ENCODE results near the gene SLC13A2. TPM values are rescaled to one million over a fixed set of nuclear protein-coding genes. Genes with fewer than 3 reads are reported as not detected.

SLC13A2 gene
- total RNA-seq, 1 experiment from 2014 or later: 0.57 TPM

DNA sequence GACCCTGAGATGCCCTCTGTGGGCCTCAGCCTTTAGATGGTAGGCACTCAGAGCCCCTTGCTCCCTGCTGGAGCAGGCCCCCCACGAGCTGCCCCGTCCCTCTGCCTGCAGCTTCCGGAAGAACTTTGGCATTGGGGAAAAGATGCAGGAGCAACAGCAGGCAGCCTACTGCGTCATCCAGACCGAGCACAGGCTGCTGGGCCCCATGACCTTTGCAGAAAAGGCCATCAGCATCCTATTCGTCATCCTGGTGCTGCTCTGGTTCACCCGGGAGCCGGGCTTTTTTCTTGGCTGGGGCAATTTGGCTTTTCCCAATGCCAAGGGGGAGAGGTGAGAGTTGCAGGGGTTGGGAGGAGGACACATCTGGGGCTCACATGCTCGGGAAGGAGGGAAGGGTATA, 20.0 kb downstream of the SLC13A2 start:
- TF ChIP-seq CTCF (IDR thresholded peaks at IDR 0.05; ENCODE audit: insufficient read depth in 1 of 2, low read depth in 1 of 2, low read length in 1 of 2, severe bottlenecking in 1 of 2, unreplicated experiment in 1 of 2): no peak
- intact Hi-C loops (cut with micrococcal nuclease; ENCODE audit: unreplicated experiment): no loop called here
- H3K4me1 Mint-ChIP-seq (ENCODE audit: low read depth, unreplicated experiment): peaks cover 6% of the 10 kb centered on the region
- ChIA-PET CTCF (interaction anchor here (0.5 to 1.7 kb wide), 4 partner anchors 48 to 236 kb away, joined by 3 to 6 read pairs (median 4); partner anchors contain the start of gene VTN), POLR2A (no interaction called here)
- H3K27me3 ChIP-seq (replicated peaks; ENCODE audit: control insufficient read depth, insufficient read depth, low read length): no peaks in the 10 kb centered on the region
- no peak overlapping the region for H3K27ac Mint-ChIP-seq (ENCODE audit: unreplicated experiment)
- no peaks in the 10 kb centered on the region for H3K9me3 ChIP-seq
- H3K4me3 Mint-ChIP-seq (ENCODE audit: unreplicated experiment): no peak overlapping the region
- no peaks in the 10 kb centered on the region for H3K36me3 Mint-ChIP-seq (ENCODE audit: insufficient read depth, unreplicated experiment)
- H3K4me1 ChIP-seq: peaks cover 14% of the 10 kb centered on the region
- no peaks in the 10 kb centered on the region for H3K27me3 Mint-ChIP-seq (ENCODE audit: insufficient read depth, unreplicated experiment)
- no TSS peak for BruUV-seq (replicated peaks)
- no peaks in the 10 kb centered on the region for H3K36me3 ChIP-seq (ENCODE audit: control insufficient read depth, insufficient read depth, low read length)
- no peak overlapping the region for H3K4me3 ChIP-seq (ENCODE audit: low read depth, low read length)
- DNase-seq: no peak
- no peaks in the 10 kb centered on the region for H3K9me3 Mint-ChIP-seq (ENCODE audit: unreplicated experiment)

GRCh38 chr17:28494445-28495188, 21.2 kb downstream of the SLC13A2 start:
- H3K27me3 Mint-ChIP-seq (ENCODE audit: insufficient read depth, unreplicated experiment): no peaks in the 10 kb centered on the region
- Histone ChIP-seq H3K4me1 (peaks cover 6% of the 10 kb centered on the region; the same call in 1 of the 2 replicates), H3K27me3 (replicated peaks; ENCODE audit: control insufficient read depth, insufficient read depth, low read length) (no peaks in the 10 kb centered on the region), H3K4me3 (ENCODE audit: low read depth, low read length) (no peak overlapping the region), H3K9me3 (no peaks in the 10 kb centered on the region), H3K36me3 (ENCODE audit: control insufficient read depth, insufficient read depth, low read length) (no peaks in the 10 kb centered on the region)
- H3K36me3 Mint-ChIP-seq (ENCODE audit: insufficient read depth, unreplicated experiment): no peaks in the 10 kb centered on the region
- CTCF ChIA-PET: interaction anchor here (0.6 to 1.4 kb wide), 5 partner anchors 12 to 88 kb away, joined by 3 to 4 read pairs (median 3); partner anchors contain the start of gene FOXN1
- no peaks in the 10 kb centered on the region for H3K9me3 Mint-ChIP-seq (ENCODE audit: unreplicated experiment)
- H3K27ac Mint-ChIP-seq (ENCODE audit: unreplicated experiment): no peak overlapping the region
- H3K4me3 Mint-ChIP-seq (ENCODE audit: unreplicated experiment): no peak overlapping the region
- intact Hi-C loops (cut with micrococcal nuclease; ENCODE audit: unreplicated experiment): loop anchor here (1.0 to 2.0 kb wide), 3 partner anchors 46 to 119 kb away; no protein-coding TSS in a partner anchor
- peak; percentile 92 to 97 for TF ChIP-seq CTCF (IDR thresholded peaks at IDR 0.05; ENCODE audit: insufficient read depth in 1 of 2, low read depth in 1 of 2, low read length in 1 of 2, severe bottlenecking in 1 of 2, unreplicated experiment in 1 of 2)
- BruUV-seq (replicated peaks): no TSS peak
- POLR2A ChIA-PET: no interaction called here
- DNase-seq: peak; percentile 78 to 88
- H3K4me1 Mint-ChIP-seq (ENCODE audit: low read depth, unreplicated experiment): peaks cover 7% of the 10 kb centered on the region

DNA sequence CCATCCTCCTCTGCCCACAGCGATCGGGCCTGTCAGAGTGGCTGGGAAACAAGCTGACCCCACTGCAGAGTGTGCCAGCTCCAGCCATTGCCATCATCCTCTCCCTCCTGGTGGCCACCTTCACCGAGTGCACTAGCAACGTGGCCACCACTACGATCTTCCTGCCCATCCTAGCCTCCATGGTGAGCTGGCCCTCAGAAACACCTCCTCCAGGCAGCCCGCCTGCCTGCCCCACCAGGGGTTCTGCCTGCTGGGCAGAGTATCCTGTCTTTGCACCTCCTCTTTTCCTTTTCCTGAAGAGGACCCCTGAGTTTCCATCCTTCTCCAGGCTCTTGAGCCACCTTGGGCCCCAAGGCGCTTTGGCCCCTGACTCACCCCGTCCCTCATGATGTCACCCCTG, 22.2 kb downstream of the SLC13A2 start:
- peaks cover 7% of the 10 kb centered on the region for H3K4me1 Mint-ChIP-seq (ENCODE audit: low read depth, unreplicated experiment)

More for the DNA sequence above, 22.2 kb downstream of the SLC13A2 start:
- Mint-ChIP-seq H3K4me3 (ENCODE audit: unreplicated experiment) (no peak overlapping the region), H3K9me3 (ENCODE audit: unreplicated experiment) (no peaks in the 10 kb centered on the region), H3K27me3 (ENCODE audit: insufficient read depth, unreplicated experiment) (no peaks in the 10 kb centered on the region), H3K36me3 (ENCODE audit: insufficient read depth, unreplicated experiment) (no peaks in the 10 kb centered on the region), H3K27ac (ENCODE audit: unreplicated experiment) (no peak overlapping the region)
- no peak for DNase-seq
- intact Hi-C loops (cut with micrococcal nuclease; ENCODE audit: unreplicated experiment): loop anchor here (2.0 kb wide), 1 partner anchor 53 kb away; no protein-coding TSS in a partner anchor
- Histone ChIP-seq H3K4me3 (ENCODE audit: low read depth, low read length) (no peak overlapping the region), H3K4me1 (peaks cover 6% of the 10 kb centered on the region; the same call in 1 of the 2 replicates), H3K9me3 (no peaks in the 10 kb centered on the region), H3K36me3 (ENCODE audit: control insufficient read depth, insufficient read depth, low read length) (no peaks in the 10 kb centered on the region), H3K27me3 (replicated peaks; ENCODE audit: control insufficient read depth, insufficient read depth, low read length) (no peaks in the 10 kb centered on the region)
- ChIA-PET CTCF (interaction anchor here (0.7 to 1.4 kb wide), 3 partner anchors 11 to 44 kb away, joined by 3 to 4 read pairs (median 3); partner anchors contain the start of gene FOXN1), POLR2A (no interaction called here)
- no TSS peak for BruUV-seq (replicated peaks)
- TF ChIP-seq CTCF (IDR thresholded peaks at IDR 0.05; ENCODE audit: insufficient read depth in 1 of 2, low read depth in 1 of 2, low read length in 1 of 2, severe bottlenecking in 1 of 2, unreplicated experiment in 1 of 2): no peak

All from Caco-2 (cell line).